ENCODE data around the gene EML2.

The EML2 gene

GRCh38 chr19:45581576-45581975 is 57.6 kb downstream of the EML2 start:
- no peak for DNase-seq

- DNase-seq = no peak
These were observed 60.3 kb downstream of the EML2 start for GRCh38 chr19:45578861-45579260.

GRCh38 chr19:45577111-45577905 is 61.9 kb downstream of the EML2 start:
- DNase-seq = no peak

GRCh38 chr19:45576682-45577081 is 62.5 kb downstream of the EML2 start:
- DNase-seq = no peak

GRCh38 chr19:45575216-45575615 is 64.0 kb downstream of the EML2 start:
- no peak for DNase-seq

- DNase-seq = no peak
These were observed 64.7 kb downstream of the EML2 start for GRCh38 chr19:45574526-45574925.

GRCh38 chr19:45571457-45572220 is 67.6 kb downstream of the EML2 start:
- no peak for DNase-seq

GRCh38 chr19:45569619-45570421 is 69.4 kb downstream of the EML2 start:
- DNase-seq = no peak

GRCh38 chr19:45568732-45569131 is 70.5 kb downstream of the EML2 start:
- DNase-seq = no peak

- DNase-seq = no peak
These were observed 71.6 kb downstream of the EML2 start for GRCh38 chr19:45567609-45568008.

- DNase-seq = no peak
These were observed 74.9 kb downstream of the EML2 start for GRCh38 chr19:45564131-45564780.

- no peak for DNase-seq
These were observed 78.5 kb downstream of the EML2 start for GRCh38 chr19:45560686-45561085.

- no peak for DNase-seq
These were observed 79.2 kb downstream of the EML2 start for GRCh38 chr19:45560038-45560437.

Measured in GOT3 (cell line).